BLaER1 treated with 17β-estradiol and CSF1 and Interleukin-3, amounts not matched to agents 10 nM and 100 nM (cell line): Measurements from ENCODE around the gene MPC2.
A peak's percentile ranks its signal among the peaks of the same experiment; 100 is the strongest.

Source experiments
- H3K27ac ChIP-seq, 11 experiments: shearing (Covaris generic); formaldehyde crosslinking; 2 replicates each; pipeline ENCODE4 v1.8.1; 2022
- H3K27me3 ChIP-seq, 11 experiments: shearing (Covaris generic); formaldehyde crosslinking; 2 replicates each; pipeline ENCODE4 v1.8.1; 2022
- H3K36me3 ChIP-seq, 11 experiments: shearing (Covaris generic); formaldehyde crosslinking; 2 replicates each; pipeline ENCODE4 v1.8.1; 2022
- H3K4me1 ChIP-seq, 10 experiments: shearing (Covaris generic); formaldehyde crosslinking; 2 replicates each; pipeline ENCODE4 v1.8.1; 2022
- H3K4me2 ChIP-seq, 11 experiments: shearing (Covaris generic); formaldehyde crosslinking; 2 replicates each; pipeline ENCODE4 v1.8.1; 2022
- H3K4me3 ChIP-seq, 10 experiments: shearing (Covaris generic); formaldehyde crosslinking; 2 replicates each; pipeline ENCODE4 v1.8.1; 2022
- H3K9ac ChIP-seq, 11 experiments: shearing (Covaris generic); formaldehyde crosslinking; 2 replicates each; pipeline ENCODE4 v1.8.1; 2022
- H3K9me3 ChIP-seq, 11 experiments: shearing (Covaris generic); formaldehyde crosslinking; replicated peaks in 1 of 11; 2 replicates each; pipeline ENCODE4 v1.8.1; 2022
- H4K20me1 ChIP-seq, 11 experiments: shearing (Covaris generic); formaldehyde crosslinking; 2 replicates each; pipeline ENCODE4 v1.8.1; 2022
- Cebpa-rat ChIP-seq, 11 experiments: shearing (Covaris generic); IDR thresholded peaks; 2 replicates each; pipeline ENCODE4 v1.8.1; 2022

Gene MPC2

GRCh38 chr1:167916766-167917511, 19.9 kb downstream of the MPC2 start:
- peaks cover 14 to 56% (median 33%) of the 10 kb centered on the region in 11 experiments; a peak in 20 of 22 replicates for H3K36me3 ChIP-seq
- TF ChIP-seq Cebpa-rat (IDR thresholded peaks at IDR 0.05), result no peak
- H3K9ac ChIP-seq, result no peak overlapping the region
- no peak overlapping the region for H3K4me3 ChIP-seq
- H3K4me2 ChIP-seq, result no peak overlapping the region
- H3K4me1 ChIP-seq, result peaks cover 0 to 2% (median 0%) of the 10 kb centered on the region in 10 experiments; a peak in 1 of 20 replicates
- no peaks in the 10 kb centered on the region for H3K27me3 ChIP-seq
- H3K9me3 ChIP-seq, result no peaks in the 10 kb centered on the region
- H4K20me1 ChIP-seq, result no peaks in the 10 kb centered on the region
- no peak overlapping the region for H3K27ac ChIP-seq

GRCh38 chr1:167915569-167915968, 21.3 kb downstream of the MPC2 start:
- Histone ChIP-seq H3K27ac (no peak overlapping the region), H3K36me3 (peaks cover 14 to 56% (median 33%) of the 10 kb centered on the region in 11 experiments; a peak in 20 of 22 replicates), H3K9ac (no peak overlapping the region), H3K4me3 (no peak overlapping the region), H3K9me3 (peaks cover 0 to 2% (median under 1%) of the 10 kb centered on the region in 11 experiments; a peak in 14 of 22 replicates), H3K27me3 (no peaks in the 10 kb centered on the region), H4K20me1 (no peaks in the 10 kb centered on the region), H3K4me1 (peaks cover 0 to 16% (median 0%) of the 10 kb centered on the region in 10 experiments; a peak in 6 of 20 replicates), H3K4me2 (no peak overlapping the region)
- TF ChIP-seq Cebpa-rat (IDR thresholded peaks at IDR 0.05), result no peak

GRCh38 chr1:167913895-167914496, 22.9 kb downstream of the MPC2 start, which contains the start of gene ADCY10:
Gene ADCY10 (minus strand): TSS chr1:167914134. CDS start chr1:167905140, 8,994 bp downstream.
- Histone ChIP-seq H3K4me2 (no peak within 1 kb of the TSS), H3K4me1 (peaks cover 0 to 20% (median 0%) of the 10 kb centered on the region in 10 experiments; a peak in 6 of 20 replicates), H3K9ac (no peak within 1 kb of the TSS), H3K9me3 (peaks cover 12 to 18% (median 17%) of the 10 kb centered on the region in 11 experiments), H3K27me3 (no peaks in the 10 kb centered on the region), H3K36me3 (peaks cover 18 to 50% (median 33%) of the 10 kb centered on the region in 11 experiments), H4K20me1 (no peaks in the 10 kb centered on the region), H3K27ac (no peak within 1 kb of the TSS), H3K4me3 (no peak within 1 kb of the TSS)
- TF ChIP-seq Cebpa-rat (IDR thresholded peaks at IDR 0.05), result no peak

GRCh38 chr1:167912294-167912693, 24.6 kb downstream of the MPC2 start:
- H3K9ac ChIP-seq, result no peak overlapping the region
- H3K9me3 ChIP-seq, result peaks cover 15 to 22% (median 20%) of the 10 kb centered on the region in 11 experiments
- no peak overlapping the region for H3K4me2 ChIP-seq
- H4K20me1 ChIP-seq, result no peaks in the 10 kb centered on the region
- H3K27ac ChIP-seq, result no peak overlapping the region
- no peak for TF ChIP-seq Cebpa-rat (IDR thresholded peaks at IDR 0.05)
- H3K27me3 ChIP-seq, result no peaks in the 10 kb centered on the region
- H3K4me3 ChIP-seq, result no peak overlapping the region
- H3K36me3 ChIP-seq, result peaks cover 11 to 36% (median 21%) of the 10 kb centered on the region in 11 experiments
- peaks cover 0 to 20% (median 0%) of the 10 kb centered on the region in 10 experiments; a peak in 6 of 20 replicates for H3K4me1 ChIP-seq

GRCh38 chr1:167911413-167911812, 25.5 kb downstream of the MPC2 start:
- no peaks in the 10 kb centered on the region for H4K20me1 ChIP-seq
- H3K36me3 ChIP-seq, result peaks cover 2 to 28% (median 13%) of the 10 kb centered on the region in 11 experiments; a peak in 19 of 22 replicates
- no peaks in the 10 kb centered on the region for H3K27me3 ChIP-seq
- H3K9ac ChIP-seq, result no peak overlapping the region
- peaks cover 0 to 20% (median 0%) of the 10 kb centered on the region in 10 experiments; a peak in 6 of 20 replicates for H3K4me1 ChIP-seq
- H3K4me2 ChIP-seq, result peak overlapping the region in 3 of 11 experiments; percentile 24 to 63 (median 28); a peak in 6 of 22 replicates
- H3K27ac ChIP-seq, result no peak overlapping the region
- peaks cover 15 to 22% (median 20%) of the 10 kb centered on the region in 11 experiments for H3K9me3 ChIP-seq
- H3K4me3 ChIP-seq, result no peak overlapping the region
- no peak for TF ChIP-seq Cebpa-rat (IDR thresholded peaks at IDR 0.05)

- Histone ChIP-seq H3K4me2 (peak overlapping the region in 3 of 11 experiments; percentile 24 to 63 (median 28); a peak in 5 of 22 replicates), H3K9ac (no peak overlapping the region), H3K27ac (no peak overlapping the region), H3K27me3 (no peaks in the 10 kb centered on the region), H3K36me3 (peaks cover 0 to 20% (median 8%) of the 10 kb centered on the region in 11 experiments; a peak in 10 of 22 replicates), H4K20me1 (no peaks in the 10 kb centered on the region), H3K4me3 (no peak overlapping the region), H3K9me3 (peaks cover 15 to 22% (median 20%) of the 10 kb centered on the region in 11 experiments), H3K4me1 (peaks cover 0 to 28% (median 0%) of the 10 kb centered on the region in 10 experiments; a peak in 6 of 20 replicates)
- TF ChIP-seq Cebpa-rat (IDR thresholded peaks at IDR 0.05), result no peak
These were observed 26.3 kb downstream of the MPC2 start for GRCh38 chr1:167910530-167910929.

- Histone ChIP-seq H3K9ac (no peak overlapping the region), H3K4me1 (peaks cover 0 to 32% (median 0%) of the 10 kb centered on the region in 10 experiments; a peak in 6 of 20 replicates), H3K27me3 (no peaks in the 10 kb centered on the region), H3K9me3 (peaks cover 15 to 22% (median 20%) of the 10 kb centered on the region in 11 experiments), H3K36me3 (peaks cover 0 to 19% (median 8%) of the 10 kb centered on the region in 11 experiments; a peak in 9 of 22 replicates), H3K4me3 (no peak overlapping the region), H4K20me1 (no peaks in the 10 kb centered on the region), H3K27ac (no peak overlapping the region), H3K4me2 (no peak overlapping the region)
- TF ChIP-seq Cebpa-rat (IDR thresholded peaks at IDR 0.05), result no peak
These were observed 27.1 kb downstream of the MPC2 start for GRCh38 chr1:167909691-167910180.

- Histone ChIP-seq H3K9ac (no peak overlapping the region), H4K20me1 (no peaks in the 10 kb centered on the region), H3K27ac (no peak overlapping the region), H3K27me3 (no peaks in the 10 kb centered on the region), H3K36me3 (peaks cover 0 to 9% (median 0%) of the 10 kb centered on the region in 11 experiments; a peak in 3 of 22 replicates), H3K4me2 (peak overlapping the region in 1 of 11 experiments; percentile 22; a peak in 1 of 22 replicates), H3K4me3 (no peak overlapping the region), H3K4me1 (peaks cover 0 to 19% (median 0%) of the 10 kb centered on the region in 10 experiments; a peak in 6 of 20 replicates), H3K9me3 (peaks cover 15 to 21% (median 20%) of the 10 kb centered on the region in 11 experiments)
- no peak for TF ChIP-seq Cebpa-rat (IDR thresholded peaks at IDR 0.05)
These were observed 31.2 kb downstream of the MPC2 start for GRCh38 chr1:167905671-167906070.
